HepG2 (cell line): Measurements from ENCODE around the gene STEAP1B. TPM values are rescaled to one million over a fixed set of nuclear protein-coding genes. Genes with fewer than 3 reads are reported as not detected.

Source experiments
- ATAC-seq: fragments of 200-7000 bp; cut with Tn5 transposase; 3 replicates; pipeline ENCODE4 v1.9.1; 2020; ENCODE audit warnings: mild to moderate bottlenecking, moderate library complexity
- BruUV-seq: library from RNA; stranded (reverse); fragments of 400-500 nt; replicated peaks from 2 replicates; lab custom pipeline; 2021; lab: Mats Ljungman, UMichigan
- CTCF ChIA-PET: fragments of 300-600 bp; formaldehyde crosslinking; extraction: SDS; loops from one replicate; lab custom pipeline; 2021; ENCODE audit warnings: low total read pairs, inconsistent platforms, low intra/inter-chr PET ratio; lab: Yijun Ruan, JAX
- POLR2A ChIA-PET: fragments of 350-600 bp; sonication (Branson Sonifier 250); formaldehyde crosslinking; loops from one replicate; lab custom pipeline; 2020; ENCODE audit warnings: antibody characterized with exemption, inconsistent platforms; lab: Yijun Ruan, JAX
- DNase-seq: peaks from one replicate; pipeline ENCODE4 v3.0.0-alpha.2; 2015; ENCODE audit warnings: low spot score
- FAIRE-seq: peaks from 3 replicates; lab custom pipeline; 2011; peaks lifted over from hg19 to GRCh38; lab: Jason Lieb, UNC
- H2AFZ ChIP-seq: one replicate; pipeline ENCODE4 v1.6.1; 2011; ENCODE audit warnings: low read length, inconsistent platforms
- H3K27ac ChIP-seq: fragments of 300-600 bp; 3 replicates; pipeline ENCODE4 v1.8.0; 2011; ENCODE audit warnings: mixed run types, mild to moderate bottlenecking, mixed read lengths, low read length, inconsistent platforms; ENCODE audit not compliant: insufficient read depth; ENCODE audit errors: extremely low read length
- H3K27me3 ChIP-seq, 2 experiments: fragments of 200-600 bp in 1 of 2; 2 replicates in 1 of 2; 3 replicates in 1 of 2; pipeline versions ENCODE4 v1.6.0 to v1.8.0; 2011; ENCODE audit warnings: low read length in 2 of 2, mild to moderate bottlenecking in 2 of 2, moderate library complexity in 2 of 2, inconsistent platforms in 1 of 2; ENCODE audit not compliant: insufficient read depth in 2 of 2, control insufficient read depth in 1 of 2
- H3K36me3 ChIP-seq, 2 experiments: fragments of 200-600 bp in 1 of 2; replicated peaks in 1 of 2; 2 replicates in 1 of 2; 3 replicates in 1 of 2; pipeline versions ENCODE4 v1.5.1 to v1.8.0; 2011; ENCODE audit warnings: low read length in 2 of 2, inconsistent platforms in 1 of 2; ENCODE audit not compliant: insufficient read depth in 2 of 2, control insufficient read depth in 1 of 2
- H3K4me1 ChIP-seq: 2 replicates; pipeline ENCODE4 v1.5.1; 2012; ENCODE audit warnings: low read length, inconsistent platforms; ENCODE audit not compliant: insufficient read depth
- H3K4me2 ChIP-seq: 2 replicates; pipeline ENCODE4 v1.6.0; 2011; ENCODE audit warnings: low read depth, low read length, inconsistent platforms
- H3K4me3 ChIP-seq, 3 experiments: fragments of 200-600 bp in 1 of 3; sonication (generic), shearing (Covaris generic) in 1 of 3; replicated peaks in 1 of 3; 2 replicates each; pipeline ENCODE4 v1.5.1; 2011 to 2016; ENCODE audit warnings: low read length in 3 of 3, inconsistent platforms in 2 of 3, low read depth in 2 of 3, mild to moderate bottlenecking in 2 of 3, control low read depth in 1 of 3, mixed read lengths in 1 of 3; ENCODE audit not compliant: insufficient read depth in 1 of 3
- H3K79me2 ChIP-seq: one replicate; pipeline ENCODE4 v1.6.1; 2011; ENCODE audit warnings: low read length, inconsistent platforms; ENCODE audit not compliant: insufficient read depth
- H3K9ac ChIP-seq: 2 replicates; pipeline ENCODE4 v1.6.0; 2011; ENCODE audit warnings: mild to moderate bottlenecking, low read depth, low read length, inconsistent platforms; ENCODE audit not compliant: insufficient read depth
- H3K9me3 ChIP-seq: 2 replicates; pipeline ENCODE4 v1.5.1; 2012; ENCODE audit warnings: mild to moderate bottlenecking, low read length
- H4K20me1 ChIP-seq: 2 replicates; pipeline ENCODE4 v1.6.0; 2011; ENCODE audit warnings: inconsistent platforms, mild to moderate bottlenecking, low read length, moderate library complexity; ENCODE audit not compliant: insufficient read depth
- ZFP1 ChIP-seq: IDR thresholded peaks from 2 replicates; pipeline ENCODE4 v1.6.1; 2016
- ZNF550 ChIP-seq: sonication (generic); formaldehyde crosslinking; IDR thresholded peaks from 2 replicates; pipeline ENCODE4 v1.4.0; 2020; ENCODE audit warnings: mild to moderate bottlenecking, missing genetic modification reagents, borderline replicate concordance
- whole genome bisulfite sequencing: methylation state at CpG from one replicate; pipeline ENCODE4 v1.1.6; 2017; ENCODE audit warnings: low lambda C conversion rate; 5-methylcytosine and 5-hydroxymethylcytosine counted together
- in situ Hi-C: cut with HindIII; loops from 2 replicates; pipeline ENCODE4 v1.10.0; 2017; ENCODE audit warnings: low pct_unique_long_range_greater_than_20kb; ENCODE audit not compliant: extremely low pct_ligation_motif_present
- intact Hi-C: fragments of 100-400 bp; cut with micrococcal nuclease; formaldehyde crosslinking; loops from one replicate; pipeline ENCODE4 v1.10.0; 2022; ENCODE audit not compliant: unreplicated experiment
- polyA plus RNA-seq, 8 experiments: library from polyadenylated mRNA; depleted of rRNA in 3 of 8; stranded (reverse) in 7 of 8; unstranded in 1 of 8; fragments of >200 nt; fragmentation: Illumina TruSeq in 4 of 8; extraction: Trizol in 4 of 8; gene quantifications; 2 replicates each; pipeline versions ENCODE4 v1.2.1 to v1.2.3, GENCODE V29; 2011 to 2016; ENCODE audit warnings: low read depth in 4 of 8, missing spikeins in 1 of 8, mixed read lengths in 1 of 8; ENCODE audit not compliant: insufficient read depth in 1 of 8
- total RNA-seq, 5 experiments: library from RNA; depleted of rRNA; stranded (reverse); fragments of >200 nt; fragmentation: Illumina TruSeq; extraction: Trizol; gene quantifications; 2 replicates each; pipeline ENCODE4 v1.2.3, GENCODE V29; 2016; ENCODE audit warnings: low read depth in 1 of 5
- TF ChIP-seq, protein P1 (sequence below): sonication (generic); formaldehyde crosslinking; IDR thresholded peaks from 2 replicates; pipeline ENCODE4 v1.9.0; 2021; ENCODE audit warnings: missing genetic modification reagents, borderline replicate concordance
- TF ChIP-seq, protein P2 (sequence below): sonication (generic); formaldehyde crosslinking; IDR thresholded peaks from 2 replicates; pipeline ENCODE4 v1.8.0; 2022; ENCODE audit warnings: missing genetic modification reagents, low read depth, mild to moderate bottlenecking, borderline replicate concordance

Gene STEAP1B
- total and polyA plus RNA-seq, 2 of the 13 experiments (the other 11 are each of a cell fraction or from before 2014, with no cell fraction given): not detected

DNA sequence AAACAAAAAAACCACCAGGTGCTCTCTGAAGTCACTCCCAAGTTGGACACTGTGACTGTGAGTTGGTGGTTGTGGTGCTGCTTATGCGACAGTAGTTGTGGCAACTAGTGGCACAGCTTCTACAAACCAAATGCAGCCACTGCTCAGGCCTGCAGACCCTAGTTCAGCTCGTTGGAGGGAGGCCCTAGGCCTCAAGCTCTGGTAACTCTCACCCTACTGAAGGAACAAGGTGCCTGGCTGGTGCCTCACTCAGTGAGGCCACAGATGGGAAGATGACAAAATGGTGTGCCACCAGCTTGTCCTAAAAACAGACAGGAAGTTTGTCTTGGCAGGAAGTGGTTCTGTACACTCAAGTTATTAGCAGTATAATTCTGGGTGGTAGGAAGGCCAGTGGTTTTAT lies 97.7 kb downstream of the STEAP1B start:
- Histone ChIP-seq H3K79me2 (no peaks in the 10 kb centered on the region), H3K9ac (no peak overlapping the region), H3K4me2 (no peak overlapping the region), H2AFZ (no peak overlapping the region), H4K20me1 (no peaks in the 10 kb centered on the region), H3K27ac (no peak overlapping the region), H3K9me3 (no peaks in the 10 kb centered on the region), H3K36me3 (no peaks in the 10 kb centered on the region), H3K4me1 (0 out of 2 replicates have a peak, but pooled peaks cover 5% of the 10 kb centered on the region), H3K4me3 (no peak overlapping the region), H3K27me3 (no peaks in the 10 kb centered on the region)
- in situ Hi-C loops (no loop called here), intact Hi-C loops (no loop called here)
- CTCF ChIA-PET: no interaction called here
- DNase-seq (no peak), ATAC-seq (no peak), FAIRE-seq (no peak)
- POLR2A ChIA-PET: no interaction called here
- 92% methylated on average over 1 of the region's 2 CpGs for WGBS
- TF ChIP-seq ZNF550 (CRISPR knock-in tag) (no peak), ZFP1 (no peak)
- TF ChIP-seq, protein P1, sequence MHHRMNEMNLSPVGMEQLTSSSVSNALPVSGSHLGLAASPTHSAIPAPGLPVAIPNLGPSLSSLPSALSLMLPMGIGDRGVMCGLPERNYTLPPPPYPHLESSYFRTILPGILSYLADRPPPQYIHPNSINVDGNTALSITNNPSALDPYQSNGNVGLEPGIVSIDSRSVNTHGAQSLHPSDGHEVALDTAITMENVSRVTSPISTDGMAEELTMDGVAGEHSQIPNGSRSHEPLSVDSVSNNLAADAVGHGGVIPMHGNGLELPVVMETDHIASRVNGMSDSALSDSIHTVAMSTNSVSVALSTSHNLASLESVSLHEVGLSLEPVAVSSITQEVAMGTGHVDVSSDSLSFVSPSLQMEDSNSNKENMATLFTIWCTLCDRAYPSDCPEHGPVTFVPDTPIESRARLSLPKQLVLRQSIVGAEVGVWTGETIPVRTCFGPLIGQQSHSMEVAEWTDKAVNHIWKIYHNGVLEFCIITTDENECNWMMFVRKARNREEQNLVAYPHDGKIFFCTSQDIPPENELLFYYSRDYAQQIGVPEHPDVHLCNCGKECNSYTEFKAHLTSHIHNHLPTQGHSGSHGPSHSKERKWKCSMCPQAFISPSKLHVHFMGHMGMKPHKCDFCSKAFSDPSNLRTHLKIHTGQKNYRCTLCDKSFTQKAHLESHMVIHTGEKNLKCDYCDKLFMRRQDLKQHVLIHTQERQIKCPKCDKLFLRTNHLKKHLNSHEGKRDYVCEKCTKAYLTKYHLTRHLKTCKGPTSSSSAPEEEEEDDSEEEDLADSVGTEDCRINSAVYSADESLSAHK (CRISPR knock-in tag): no peak
- TF ChIP-seq, protein P2, sequence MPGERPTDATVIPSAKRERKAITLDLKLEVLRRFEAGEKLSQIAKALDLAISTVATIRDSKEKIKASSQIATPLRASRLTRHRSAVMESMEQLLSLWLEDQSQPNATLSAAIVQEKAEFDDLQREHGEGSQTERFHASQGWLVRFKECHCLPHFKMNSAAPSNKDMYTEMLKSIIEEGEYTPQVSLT (CRISPR knock-in tag): no peak
- BruUV-seq: no TSS peak

DNA sequence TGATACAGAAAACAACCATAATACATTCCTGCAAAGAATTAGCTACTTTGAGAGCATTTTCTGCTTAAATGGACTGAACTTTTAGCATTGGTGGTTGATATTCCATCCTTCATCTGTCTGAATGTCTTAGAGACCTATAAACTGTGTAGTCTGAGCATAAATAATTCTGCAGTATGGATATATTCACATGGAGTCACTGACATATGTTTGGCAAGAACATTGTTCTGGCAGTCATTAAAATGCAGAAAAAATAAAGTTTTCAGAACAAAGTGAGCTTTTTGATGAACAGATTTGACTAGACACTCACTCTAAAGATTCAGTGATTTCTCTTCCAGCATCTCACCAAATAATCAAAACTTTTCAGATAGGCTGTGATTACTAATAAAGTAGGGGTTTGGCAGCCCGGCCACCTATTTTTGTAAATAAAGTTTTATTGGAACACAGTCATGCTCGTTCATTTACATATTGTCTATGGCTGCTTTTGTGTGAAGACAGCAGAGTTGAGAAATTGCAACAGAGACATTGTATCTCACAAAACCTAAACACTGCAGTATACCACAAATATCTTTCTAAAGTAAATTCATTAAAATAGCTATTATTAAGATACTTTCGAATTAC lies 98.9 kb downstream of the STEAP1B start:
- 1% methylated on average over 3 of the region's 3 CpGs for WGBS
- CTCF ChIA-PET: no interaction called here
- no peaks in the 10 kb centered on the region for H3K36me3 ChIP-seq
- no peak overlapping the region for H3K4me3 ChIP-seq
- H3K4me2 ChIP-seq: no peak overlapping the region
- H3K27me3 ChIP-seq: no peaks in the 10 kb centered on the region
- intact Hi-C loops: no loop called here
- in situ Hi-C loops: no loop called here
- H3K27ac ChIP-seq: no peak overlapping the region
- ATAC-seq: no peak
- no peak overlapping the region for H2AFZ ChIP-seq
- no peak overlapping the region for H3K9ac ChIP-seq
- H3K9me3 ChIP-seq: no peaks in the 10 kb centered on the region
- FAIRE-seq: no peak
- BruUV-seq: no TSS peak
- POLR2A ChIA-PET: no interaction called here
- H4K20me1 ChIP-seq: no peaks in the 10 kb centered on the region
- DNase-seq: no peak
- H3K79me2 ChIP-seq: no peaks in the 10 kb centered on the region
- H3K4me1 ChIP-seq: peaks cover 5% of the 10 kb centered on the region; the same call in 1 of the 2 replicates
